Measurements from ENCODE around the gene RGS6.

The RGS6 gene

GRCh38 chr14:72164420-72165228, 232.4 kb downstream of the RGS6 start:
- no peak for DNase-seq (ENCODE audit: low spot score)

DNA sequence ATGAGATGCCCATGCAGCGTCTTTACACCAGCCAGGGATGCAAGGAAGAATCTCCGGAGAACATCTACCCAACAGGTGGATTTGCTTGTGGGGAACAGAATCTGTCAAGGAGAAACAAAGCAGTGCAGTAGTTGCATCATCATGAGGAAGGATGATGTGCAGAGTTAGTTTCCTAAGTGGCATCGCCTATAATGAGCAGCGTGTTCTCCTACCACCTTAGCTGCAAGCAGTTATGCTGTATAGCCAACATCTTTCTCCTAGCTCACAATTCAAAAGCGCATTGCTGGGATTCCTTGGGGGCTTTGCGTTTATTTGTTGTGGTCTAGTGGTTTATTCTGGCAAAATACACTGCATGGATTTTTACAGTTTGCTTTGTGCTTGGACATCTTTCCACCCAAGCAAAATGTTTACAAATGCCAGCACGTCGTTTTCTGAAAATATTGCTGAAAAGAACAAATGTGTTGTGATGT, 233.0 kb downstream of the RGS6 start:
- no peak for DNase-seq (ENCODE audit: low spot score)

- DNase-seq (ENCODE audit: low spot score), result no peak
These were observed 237.3 kb downstream of the RGS6 start for GRCh38 chr14:72169521-72169920.

DNA sequence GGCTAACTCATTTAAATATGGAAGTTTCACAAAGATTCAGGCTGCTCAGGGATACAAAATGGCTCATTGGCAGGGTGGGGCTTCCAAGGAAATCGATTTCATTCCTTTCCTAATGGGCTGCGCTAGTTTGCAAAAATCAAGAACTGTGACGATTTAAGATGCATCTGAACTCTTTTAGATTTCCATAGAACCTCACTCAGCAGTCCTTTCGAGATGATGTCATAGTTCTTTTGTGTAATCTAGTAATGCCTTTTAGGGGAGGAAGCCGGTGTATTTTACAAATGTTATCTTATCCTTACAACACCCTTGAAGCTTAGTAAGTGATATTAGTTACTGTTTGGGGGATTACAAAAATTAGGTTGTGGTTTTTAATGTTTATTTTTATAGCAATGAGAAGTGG, 239.8 kb downstream of the RGS6 start:
- DNase-seq (ENCODE audit: low spot score), result no peak

DNA sequence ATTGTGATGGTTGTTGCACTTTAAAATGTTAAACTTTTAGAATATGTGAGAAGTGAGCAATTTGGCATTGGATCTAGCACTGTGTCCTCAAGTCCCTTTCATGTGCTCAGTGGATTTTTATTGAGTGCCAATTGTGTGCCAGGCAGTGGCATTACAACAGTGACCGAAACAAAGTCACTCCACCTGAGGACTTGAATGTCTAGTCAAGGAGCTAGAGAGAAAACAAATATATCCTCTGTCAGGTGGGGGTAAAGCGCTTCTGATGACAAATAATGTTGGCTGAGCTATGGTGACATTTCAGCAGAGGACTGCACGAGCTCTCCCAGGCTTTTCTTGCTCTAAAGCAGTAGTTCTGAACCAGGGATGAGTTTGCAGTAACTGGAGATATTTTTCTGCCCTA, 240.4 kb downstream of the RGS6 start:
- DNase-seq (ENCODE audit: low spot score), result no peak

GRCh38 chr14:72173038-72173720, 240.9 kb downstream of the RGS6 start:
- DNase-seq (ENCODE audit: low spot score), result no peak

GRCh38 chr14:72177251-72177650, 245.0 kb downstream of the RGS6 start:
- no peak for DNase-seq (ENCODE audit: low spot score)

GRCh38 chr14:72178517-72178916, 246.3 kb downstream of the RGS6 start:
- no peak for DNase-seq (ENCODE audit: low spot score)

- no peak for DNase-seq (ENCODE audit: low spot score)
These were observed 250.6 kb downstream of the RGS6 start for GRCh38 chr14:72182708-72183432.

GRCh38 chr14:72183631-72184030, 251.4 kb downstream of the RGS6 start:
- DNase-seq (ENCODE audit: low spot score), result no peak

DNA sequence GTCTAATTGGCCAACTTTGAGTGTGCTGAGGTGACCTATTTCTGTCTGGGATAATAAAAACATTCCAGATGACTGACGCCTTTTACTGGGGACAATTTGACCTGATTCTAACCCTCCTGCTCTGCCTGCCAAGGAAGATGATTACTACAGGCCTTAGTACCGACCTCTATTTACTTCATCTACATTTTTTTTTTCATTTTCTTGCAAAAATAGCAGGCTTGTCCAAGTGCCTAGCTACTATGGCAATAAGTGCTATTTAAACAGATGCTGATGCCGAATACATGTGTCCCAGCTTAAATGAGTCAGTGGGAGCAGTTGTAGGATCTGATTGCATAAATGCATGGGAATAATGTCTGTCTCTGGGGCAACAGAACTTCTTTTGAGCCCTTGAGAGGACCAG, 254.3 kb downstream of the RGS6 start:
- DNase-seq (ENCODE audit: low spot score), result no peak

GRCh38 chr14:72196237-72197015, 264.2 kb downstream of the RGS6 start:
- no peak for DNase-seq (ENCODE audit: low spot score)

DNA sequence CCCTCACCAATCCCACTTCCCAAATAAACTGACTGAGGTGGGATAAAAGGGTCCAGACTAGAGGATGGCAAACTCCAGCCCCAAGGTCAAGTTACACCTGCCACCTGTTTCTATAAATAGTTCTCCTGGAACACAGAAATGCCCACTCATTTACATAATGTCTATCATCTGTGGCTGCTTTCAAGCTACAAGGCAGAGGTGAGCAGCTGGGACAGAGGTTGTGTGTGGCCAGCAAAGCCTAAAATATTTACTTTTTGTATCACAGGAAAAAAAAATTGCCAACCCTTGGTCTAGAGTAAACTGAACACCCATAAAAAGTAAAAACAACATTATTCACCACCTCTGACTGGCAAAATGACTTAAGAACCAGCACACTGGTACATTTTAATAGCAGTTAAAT, 269.4 kb downstream of the RGS6 start:
- DNase-seq (ENCODE audit: low spot score), result no peak

- DNase-seq (ENCODE audit: low spot score), result no peak
These were observed 281.2 kb downstream of the RGS6 start for GRCh38 chr14:72213424-72213823.

GRCh38 chr14:72215080-72215479, 282.9 kb downstream of the RGS6 start:
- no peak for DNase-seq (ENCODE audit: low spot score)

DNA sequence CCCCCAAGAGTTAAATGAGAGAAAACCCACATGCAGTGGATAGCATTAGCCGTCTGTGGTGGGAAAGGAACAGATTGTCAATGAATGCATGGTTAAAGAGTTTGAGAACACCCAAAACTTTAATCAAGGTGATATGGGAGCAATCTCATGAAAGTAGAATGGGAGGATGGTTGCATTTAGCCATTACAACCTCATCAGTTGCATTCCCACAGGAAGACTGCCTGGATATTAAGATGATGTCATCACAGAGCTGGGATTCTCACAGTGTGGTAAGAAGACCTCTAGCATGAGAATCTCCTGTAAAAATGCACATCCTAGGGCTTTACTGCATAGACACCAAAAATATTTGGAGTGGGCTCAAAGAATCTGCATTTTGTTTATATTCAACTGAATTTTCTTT, 284.9 kb downstream of the RGS6 start:
- DNase-seq (ENCODE audit: low spot score), result no peak

GRCh38 chr14:72222046-72222445, 289.8 kb downstream of the RGS6 start:
- no peak for DNase-seq (ENCODE audit: low spot score)

GRCh38 chr14:72236629-72237028, 304.4 kb downstream of the RGS6 start:
- DNase-seq (ENCODE audit: low spot score), result no peak

GRCh38 chr14:72237722-72238666, 305.8 kb downstream of the RGS6 start:
- no peak for DNase-seq (ENCODE audit: low spot score)

DNA sequence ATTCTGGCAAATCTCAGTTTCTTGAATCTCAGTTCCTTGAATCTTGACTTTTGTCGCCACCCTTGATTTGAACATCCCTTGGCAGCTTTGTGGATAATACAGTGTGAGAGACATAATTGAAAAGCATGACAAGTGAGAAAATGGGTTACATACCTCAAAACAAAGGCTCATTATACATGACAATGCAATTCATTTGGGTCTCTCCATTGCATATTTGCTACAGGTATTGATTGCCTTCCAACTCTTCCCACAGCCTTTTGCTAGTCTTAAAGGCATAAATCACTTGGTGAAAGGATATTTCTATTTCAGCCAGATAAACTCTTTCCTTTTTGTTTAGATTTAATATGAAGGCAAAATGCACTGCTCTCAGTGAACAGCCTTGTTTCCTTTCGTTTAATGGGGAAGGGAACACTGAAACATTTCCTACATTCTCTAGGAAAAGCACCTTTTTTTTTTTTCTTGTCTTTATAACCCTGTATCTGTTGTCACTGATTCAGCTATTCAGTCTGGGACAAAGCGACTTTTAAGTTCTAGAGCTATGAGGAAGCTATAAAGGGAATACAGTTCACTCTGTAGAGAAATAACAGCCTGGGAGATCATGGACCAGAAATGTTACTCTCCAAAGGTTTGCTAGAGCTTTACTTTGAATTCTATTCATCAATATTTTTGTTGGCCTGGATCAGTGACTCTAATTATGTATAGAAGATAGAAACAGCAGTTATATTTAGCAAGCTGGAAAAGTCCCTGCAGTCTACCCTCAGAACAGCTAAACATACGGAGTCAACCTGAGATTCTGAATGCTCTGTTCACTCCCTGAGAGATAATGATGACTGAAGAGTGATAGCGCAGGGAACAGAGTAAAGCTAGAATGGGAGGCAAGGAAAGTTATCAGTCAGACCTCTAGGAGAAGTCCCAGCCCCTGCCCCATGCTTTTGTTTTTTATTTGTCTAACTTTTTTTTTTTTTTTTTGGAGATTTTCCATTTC, 311.4 kb downstream of the RGS6 start:
- DNase-seq (ENCODE audit: low spot score), result no peak

Data from hematopoietic multipotent progenitor cell treated with erythropoietin and hydrocortisone succinate and interleukin-3 and kit ligand, for 17 days (in vitro differentiated cells).